SH-SY5Y (cell line): ENCODE data around the gene SLC44A1.

Source experiments
- GATA2 ChIP-seq: IDR thresholded peaks from 2 replicates; pipeline ENCODE4 v1.6.1; 2011; ENCODE audit warnings: mild to moderate bottlenecking, low read depth, low read length
- GATA3 ChIP-seq: IDR thresholded peaks from 2 replicates; pipeline ENCODE4 v1.6.1; 2011; ENCODE audit warnings: low read depth, mild to moderate bottlenecking, low read length, moderate library complexity

- TF ChIP-seq GATA2 (no peak), GATA3 (no peak)
These were observed 29.3 kb downstream of the SLC44A1 start for GRCh38 chr9:105273731-105274130.
